Tibial artery (tissue), 4 donors: ENCODE data around the gene N4BP2L1.

Experiments used
- DNase-seq, 2 donors: peaks; one replicate each; pipeline ENCODE4 v3.0.0-alpha.2; 2019
- H3K27ac ChIP-seq, 2 donors: fragments of 200-600 bp; sonication (generic) in 1 of 2; 1 replicate in 1 of 2; 2 replicates in 1 of 2; pipeline ENCODE4 v1.5.1; 2018 to 2019; ENCODE audit warnings: mild to moderate bottlenecking in 1 of 2
- H3K27me3 ChIP-seq, 2 donors: fragments of 200-600 bp; sonication (generic) in 1 of 2; one replicate each; pipeline versions ENCODE4 v1.5.1 to v1.6.0; 2016 to 2019
- H3K36me3 ChIP-seq, 3 donors: fragments of 200-600 bp; sonication (generic) in 2 of 3; one replicate each; pipeline ENCODE4 v1.5.1; 2016 to 2019; ENCODE audit warnings: mild to moderate bottlenecking in 2 of 3
- H3K4me1 ChIP-seq, 4 donors: fragments of 200-600 bp; sonication (generic) in 2 of 4; 1 replicate in 3 of 4; 2 replicates in 1 of 4; pipeline ENCODE4 v1.5.1; 2016 to 2019
- H3K4me3 ChIP-seq, 2 donors: fragments of 200-600 bp; sonication (generic) in 1 of 2; 1 replicate in 1 of 2; 2 replicates in 1 of 2; pipeline ENCODE4 v1.5.1; 2018 to 2019; ENCODE audit warnings: mild to moderate bottlenecking in 2 of 2
- H3K9me3 ChIP-seq, 3 donors: fragments of 200-600 bp; sonication (generic) in 1 of 3; one replicate each; pipeline ENCODE4 v1.5.1; 2016 to 2019
- CTCF ChIP-seq, 2 experiments: fragments of 200-600 bp in 1 of 2; fragments of 450-650 bp in 1 of 2; IDR thresholded peaks; one replicate each; pipeline ENCODE4 v1.5.1; 2017 to 2019; ENCODE audit warnings: antibody characterized with exemption in 2 of 2, mild to moderate bottlenecking in 1 of 2, moderate library complexity in 1 of 2
- intact Hi-C: fragments of 100-400 bp; cut with DNase I; formaldehyde crosslinking; loops from one replicate; pipeline ENCODE4 v1.15.0; 2023; ENCODE audit warnings: low total_unique reads

N4BP2L1 gene

GRCh38 chr13:32426191-32426989 is 1.5 kb downstream of the N4BP2L1 start:
- intact Hi-C loops, result loop anchor here (5.0 kb wide), 1 partner anchor 111 kb away; the partner anchor contains the start of gene N4BP2L2
- H3K27ac ChIP-seq, result peak overlapping the region; percentile 94 to 98
- peaks cover 0 to 6% (median 0%) of the 10 kb centered on the region in 3 donors for H3K36me3 ChIP-seq
- H3K4me3 ChIP-seq, result peak overlapping the region; percentile 76 to 81
- no peak for DNase-seq
- no peak for TF ChIP-seq CTCF (IDR thresholded peaks at IDR 0.05)
- H3K9me3 ChIP-seq, result no peaks in the 10 kb centered on the region
- H3K27me3 ChIP-seq, result no peaks in the 10 kb centered on the region
- peaks cover 0 to 25% (median 17%) of the 10 kb centered on the region in 4 donors for H3K4me1 ChIP-seq

DNA sequence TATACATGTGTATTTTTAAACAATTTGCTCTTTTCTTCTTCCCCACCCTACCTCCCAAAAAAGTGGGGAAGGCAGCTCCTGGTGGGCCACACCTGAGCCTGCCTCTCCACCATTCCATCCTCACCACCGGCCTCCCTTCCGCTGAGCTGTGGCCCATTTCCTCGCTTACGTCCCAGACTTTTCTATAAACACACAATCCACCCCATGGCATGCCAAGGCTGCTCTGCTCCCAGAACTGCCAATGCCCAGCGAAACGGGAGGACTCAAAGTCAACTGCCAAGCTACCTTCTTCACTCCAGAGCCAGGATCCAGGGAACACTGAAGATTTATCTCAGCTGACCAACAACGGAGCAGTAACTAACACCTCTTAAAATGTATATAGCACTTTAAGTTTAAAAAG is 2.8 kb downstream of the N4BP2L1 start:
- intact Hi-C loops, result loop anchor here (5.0 kb wide), 1 partner anchor 112 kb away; the partner anchor contains the start of gene N4BP2L2
- H3K4me1 ChIP-seq, result peaks cover 0 to 25% (median 17%) of the 10 kb centered on the region in 4 donors
- no peak for TF ChIP-seq CTCF (IDR thresholded peaks at IDR 0.05)
- peaks cover 0 to 6% (median 1%) of the 10 kb centered on the region in 3 donors for H3K36me3 ChIP-seq
- H3K27ac ChIP-seq, result no peak overlapping the region
- no peaks in the 10 kb centered on the region for H3K9me3 ChIP-seq
- no peak for DNase-seq
- no peaks in the 10 kb centered on the region for H3K27me3 ChIP-seq
- no peak overlapping the region for H3K4me3 ChIP-seq

DNA sequence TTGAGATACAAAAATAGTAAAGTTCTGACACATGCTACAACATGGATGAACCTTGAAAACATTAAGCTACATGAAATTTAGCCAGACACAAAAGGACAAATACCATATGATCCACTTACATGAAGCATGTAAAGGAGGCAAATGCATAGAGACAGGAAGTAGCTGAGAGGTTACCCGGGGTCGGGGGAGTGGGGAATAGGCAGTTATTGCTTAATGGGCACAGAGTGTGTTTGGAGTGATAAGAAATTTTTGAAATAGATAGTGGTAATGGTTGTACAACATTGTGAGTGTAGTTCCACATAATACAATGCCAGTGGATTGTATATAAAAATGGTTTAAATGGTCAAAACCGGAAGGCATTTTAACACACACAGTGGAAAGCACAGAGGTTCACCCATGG is 4.3 kb downstream of the N4BP2L1 start:
- H3K36me3 ChIP-seq, result peaks cover 0 to 14% (median 9%) of the 10 kb centered on the region in 3 donors
- no peaks in the 10 kb centered on the region for H3K27me3 ChIP-seq
- no peaks in the 10 kb centered on the region for H3K9me3 ChIP-seq
- no peak for DNase-seq
- no peak overlapping the region for H3K4me3 ChIP-seq
- peaks cover 0 to 18% (median 10%) of the 10 kb centered on the region in 4 donors for H3K4me1 ChIP-seq
- no peak overlapping the region for H3K27ac ChIP-seq
- intact Hi-C loops, result no loop called here
- TF ChIP-seq CTCF (IDR thresholded peaks at IDR 0.05), result no peak

- intact Hi-C loops, result no loop called here
- Histone ChIP-seq H3K27me3 (no peaks in the 10 kb centered on the region), H3K27ac (no peak overlapping the region), H3K9me3 (no peaks in the 10 kb centered on the region), H3K4me1 (no peaks in the 10 kb centered on the region), H3K36me3 (peaks cover 0 to 17% (median 9%) of the 10 kb centered on the region in 3 donors), H3K4me3 (no peak overlapping the region)
- no peak for DNase-seq
- TF ChIP-seq CTCF (IDR thresholded peaks at IDR 0.05), result no peak
Observed at GRCh38 chr13:32419862-32420261, 8.1 kb downstream of the N4BP2L1 start.

- no peaks in the 10 kb centered on the region for H3K4me1 ChIP-seq
- no peak for TF ChIP-seq CTCF (IDR thresholded peaks at IDR 0.05)
- intact Hi-C loops, result no loop called here
- no peaks in the 10 kb centered on the region for H3K27me3 ChIP-seq
- DNase-seq, result no peak
- H3K36me3 ChIP-seq, result peaks cover 0 to 11% (median 9%) of the 10 kb centered on the region in 3 donors
- H3K9me3 ChIP-seq, result no peaks in the 10 kb centered on the region
- H3K4me3 ChIP-seq, result no peak overlapping the region
- H3K27ac ChIP-seq, result no peak overlapping the region
Observed at GRCh38 chr13:32417995-32418394, 9.9 kb downstream of the N4BP2L1 start.
